ENCODE measurements around the gene ALPG. TPM values are rescaled to one million over a fixed set of nuclear protein-coding genes. Genes with fewer than 3 reads are reported as not detected.
"Not testable (repeated sequence)": the region's sequence is repeated elsewhere in the genome, so short reads cannot be mapped to it uniquely, and the experiment has no call there.

ALPG gene
- total RNA-seq (2014; rRNA removed; shearing (Covaris generic)) = not detected in 2 replicates

- DNase-seq (ENCODE audit: low spot score) = no peak
These were observed at the start of gene ALPG for GRCh38 chr2:232406556-232407310. Gene ALPG, plus strand, starts transcription at chr2:232406844. Its CDS starts 51 bp downstream, at chr2:232406895.

- DNase-seq (ENCODE audit: low spot score) = no peak
These were observed 45.0 kb upstream of the ALPG start for GRCh38 chr2:232361646-232362045.

GRCh38 chr2:232362174-232362900, 44.3 kb upstream of the ALPG start:
- DNase-seq (ENCODE audit: low spot score) = no peak

GRCh38 chr2:232363064-232363783, 43.4 kb upstream of the ALPG start:
- not testable (repeated sequence) for DNase-seq (ENCODE audit: low spot score)

- DNase-seq (ENCODE audit: low spot score) = no peak
These were observed 42.6 kb upstream of the ALPG start for GRCh38 chr2:232363784-232364615.

- not testable (repeated sequence) for DNase-seq (ENCODE audit: low spot score)
These were observed 41.6 kb upstream of the ALPG start for GRCh38 chr2:232364806-232365594.

- peak; percentile 57 for DNase-seq (ENCODE audit: low spot score)
These were observed 40.9 kb upstream of the ALPG start for GRCh38 chr2:232365621-232366321.

GRCh38 chr2:232366461-232366860, 40.2 kb upstream of the ALPG start:
- DNase-seq (ENCODE audit: low spot score) = not testable (repeated sequence)

- DNase-seq (ENCODE audit: low spot score) = no peak
These were observed 39.6 kb upstream of the ALPG start for GRCh38 chr2:232367016-232367415.

- no peak for DNase-seq (ENCODE audit: low spot score)
These were observed 38.9 kb upstream of the ALPG start for GRCh38 chr2:232367591-232368233.

- DNase-seq (ENCODE audit: low spot score) = no peak
These were observed 38.3 kb upstream of the ALPG start for GRCh38 chr2:232368311-232368731.

- no peak for DNase-seq (ENCODE audit: low spot score)
These were observed 37.3 kb upstream of the ALPG start for GRCh38 chr2:232369126-232369951.

- not testable (repeated sequence) for DNase-seq (ENCODE audit: low spot score)
These were observed 36.6 kb upstream of the ALPG start for GRCh38 chr2:232370007-232370406.

- no peak for DNase-seq (ENCODE audit: low spot score)
These were observed 34.1 kb upstream of the ALPG start for GRCh38 chr2:232372231-232373208.

GRCh38 chr2:232374356-232374755, 32.3 kb upstream of the ALPG start:
- DNase-seq (ENCODE audit: low spot score) = no peak

GRCh38 chr2:232375164-232375563, 31.5 kb upstream of the ALPG start:
- no peak for DNase-seq (ENCODE audit: low spot score)

- DNase-seq (ENCODE audit: low spot score) = no peak
These were observed 30.4 kb upstream of the ALPG start for GRCh38 chr2:232376260-232376659.

All from H4 (cell line).